SHP77 treated with DMSO at 0.1 percent for 48 hours (cell line): ENCODE results near the gene GFRA4.

Experiments used
- DNase-seq: peaks from one replicate; lab custom pipeline; 2025; lab: John Stamatoyannopoulos, UW

GFRA4 gene

GRCh38 chr20:3673221-3674070 lies 10.2 kb upstream of the GFRA4 start:
- DNase-seq = no peak

- no peak for DNase-seq
Observed at GRCh38 chr20:3672547-3673171, 9.5 kb upstream of the GFRA4 start.

GRCh38 chr20:3671986-3672546 lies 8.9 kb upstream of the GFRA4 start:
- DNase-seq = no peak

- DNase-seq = no peak
Observed at GRCh38 chr20:3670945-3671344, 7.7 kb upstream of the GFRA4 start.

- DNase-seq = peak; percentile 59
Observed at GRCh38 chr20:3670511-3670910, 7.3 kb upstream of the GFRA4 start.

GRCh38 chr20:3669710-3670367 lies 6.6 kb upstream of the GFRA4 start:
- DNase-seq = no peak

- no peak for DNase-seq
Observed at GRCh38 chr20:3667434-3668037, 4.3 kb upstream of the GFRA4 start.

GRCh38 chr20:3663858-3664257 lies 659 bp upstream of the GFRA4 start:
- no peak for DNase-seq

GRCh38 chr20:3661814-3662665 lies 1.2 kb downstream of the GFRA4 start:
- no peak for DNase-seq

- no peak for DNase-seq
Observed at GRCh38 chr20:3661060-3661813, 2.0 kb downstream of the GFRA4 start.

GRCh38 chr20:3660262-3661059 lies 2.7 kb downstream of the GFRA4 start:
- no peak for DNase-seq

GRCh38 chr20:3659492-3660261 lies 3.5 kb downstream of the GFRA4 start:
- no peak for DNase-seq

- peak; percentile 26 for DNase-seq
Observed at GRCh38 chr20:3658716-3659491, 4.3 kb downstream of the GFRA4 start.

GRCh38 chr20:3658019-3658715 lies 5.0 kb downstream of the GFRA4 start:
- DNase-seq = no peak

GRCh38 chr20:3655131-3655405 lies 8.1 kb downstream of the GFRA4 start:
- DNase-seq = no peak

- peak; percentile 43 for DNase-seq
Observed at GRCh38 chr20:3654326-3655130, 8.7 kb downstream of the GFRA4 start.

- no peak for DNase-seq
Observed at GRCh38 chr20:3653921-3654320, 9.3 kb downstream of the GFRA4 start.
